ENCODE measurements around the gene ZMYND11. TPM values are rescaled to one million over a fixed set of nuclear protein-coding genes. Genes with fewer than 3 reads are reported as not detected.
"Not testable (repeated sequence)": the region's sequence is repeated elsewhere in the genome, so short reads cannot be mapped to it uniquely, and the experiment has no call there.

ZMYND11 gene
- total RNA-seq, 1 experiment from 2014 or later, result 36.9 TPM

GRCh38 chr10:287026-287709 is 151.9 kb downstream of the ZMYND11 start:
- in situ Hi-C loops (cut with HindIII; ENCODE audit: low pct_unique_long_range_greater_than_20kb, low sequenced_read_pairs), result no loop called here
- DNase-seq (ENCODE audit: low read depth, low spot score), result no peak

- in situ Hi-C loops (cut with HindIII; ENCODE audit: low pct_unique_long_range_greater_than_20kb, low sequenced_read_pairs), result no loop called here
- DNase-seq (ENCODE audit: low read depth, low spot score), result peak; percentile 28
These were observed 152.6 kb downstream of the ZMYND11 start for GRCh38 chr10:287814-288213.

DNA sequence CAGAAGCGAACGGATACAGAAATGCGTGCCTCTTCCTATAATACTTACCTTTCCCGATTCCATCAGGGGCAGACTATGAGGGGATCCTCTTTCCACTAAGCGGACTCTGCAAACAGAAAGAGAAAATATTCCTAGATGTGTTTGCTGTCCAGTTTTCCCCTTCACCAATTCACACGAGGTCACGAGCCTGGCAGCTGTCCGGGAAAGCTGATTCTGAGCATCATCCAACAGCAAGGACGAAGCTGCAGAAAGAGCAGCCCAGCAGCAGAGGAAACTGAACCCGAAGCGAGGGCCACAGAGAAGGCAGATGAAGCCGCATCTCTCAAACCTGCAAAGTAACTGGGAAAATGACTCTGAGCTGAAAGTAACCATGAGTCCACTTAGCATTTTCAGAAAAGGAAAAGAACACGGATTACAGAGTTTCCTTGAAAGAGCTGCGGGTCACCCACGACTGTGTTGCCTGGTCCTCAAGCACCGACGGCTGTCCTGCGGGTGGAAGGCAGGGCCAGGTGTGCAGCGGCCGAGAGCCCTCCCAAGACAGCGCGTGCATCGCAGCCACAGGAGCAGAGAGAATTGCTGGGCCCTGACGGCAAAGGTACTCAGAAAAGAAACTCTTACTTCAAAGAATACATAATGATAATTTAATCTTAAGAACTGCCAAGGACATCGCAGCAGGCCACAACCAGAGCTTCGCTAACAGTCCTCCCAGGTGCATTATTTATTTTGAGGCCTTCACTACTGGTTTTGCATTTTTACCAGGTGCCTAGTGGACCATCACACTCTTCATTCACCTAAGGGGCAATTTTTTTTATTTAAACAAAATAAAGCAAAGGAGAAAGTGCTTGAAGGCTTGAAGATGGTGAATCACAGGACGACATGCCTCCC is 153.3 kb downstream of the ZMYND11 start:
- in situ Hi-C loops (cut with HindIII; ENCODE audit: low pct_unique_long_range_greater_than_20kb, low sequenced_read_pairs), result no loop called here
- DNase-seq (ENCODE audit: low read depth, low spot score), result no peak

GRCh38 chr10:289581-289980 is 154.3 kb downstream of the ZMYND11 start:
- in situ Hi-C loops (cut with HindIII; ENCODE audit: low pct_unique_long_range_greater_than_20kb, low sequenced_read_pairs), result no loop called here
- no peak for DNase-seq (ENCODE audit: low read depth, low spot score)

DNA sequence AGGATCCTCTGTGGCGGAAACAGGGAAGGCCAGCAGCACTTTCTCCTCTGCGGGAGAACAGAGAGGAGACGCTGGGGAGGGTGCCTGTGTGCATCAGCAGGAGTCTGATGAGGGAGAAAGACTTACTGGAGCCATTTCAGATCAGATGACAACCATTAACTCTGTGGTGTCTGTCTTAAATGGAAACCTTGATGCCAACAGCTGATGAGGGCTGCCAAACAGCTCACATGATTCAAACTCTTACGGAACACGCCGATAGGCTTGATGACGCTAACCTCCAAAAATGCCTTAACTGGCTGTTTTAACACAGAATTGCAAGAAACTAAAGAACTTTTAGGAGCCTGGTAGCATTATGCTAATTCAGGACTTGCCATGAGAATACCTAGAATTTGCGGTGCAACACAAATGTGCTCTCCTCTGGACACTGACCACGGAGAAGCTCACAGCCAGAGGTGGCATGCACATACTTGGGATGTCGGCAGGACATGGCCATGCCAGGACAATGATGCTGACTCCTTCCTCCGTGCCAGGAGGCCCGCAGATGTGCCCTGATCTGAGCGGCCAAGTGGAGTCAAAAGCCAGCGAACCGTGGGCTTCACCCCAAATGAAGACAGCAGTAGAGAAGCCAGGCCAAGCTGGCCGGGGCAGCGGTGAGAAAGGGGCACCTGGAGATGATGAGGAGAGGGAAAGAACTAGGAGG is 154.9 kb downstream of the ZMYND11 start:
- no peak for DNase-seq (ENCODE audit: low read depth, low spot score)
- in situ Hi-C loops (cut with HindIII; ENCODE audit: low pct_unique_long_range_greater_than_20kb, low sequenced_read_pairs), result no loop called here

DNA sequence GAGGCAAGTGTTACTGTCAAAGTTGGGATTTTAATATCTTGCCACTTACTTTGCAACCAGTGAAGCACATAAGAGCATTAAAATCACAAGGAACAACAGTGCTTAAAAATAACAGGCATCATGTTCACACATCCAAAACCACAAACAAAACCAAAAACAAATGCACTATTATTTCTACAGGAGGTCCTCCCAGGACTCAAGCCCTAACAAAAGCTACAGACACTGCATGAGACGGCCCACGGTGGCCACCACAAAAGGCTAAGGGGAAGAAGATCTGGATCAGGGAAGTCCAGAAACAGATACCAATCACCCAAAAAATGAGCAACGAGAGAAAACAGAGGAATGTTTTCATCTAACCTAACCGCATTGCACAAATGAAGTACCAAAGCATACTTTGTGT is 158.4 kb downstream of the ZMYND11 start:
- in situ Hi-C loops (cut with HindIII; ENCODE audit: low pct_unique_long_range_greater_than_20kb, low sequenced_read_pairs), result no loop called here
- DNase-seq (ENCODE audit: low read depth, low spot score), result peak; percentile 37

DNA sequence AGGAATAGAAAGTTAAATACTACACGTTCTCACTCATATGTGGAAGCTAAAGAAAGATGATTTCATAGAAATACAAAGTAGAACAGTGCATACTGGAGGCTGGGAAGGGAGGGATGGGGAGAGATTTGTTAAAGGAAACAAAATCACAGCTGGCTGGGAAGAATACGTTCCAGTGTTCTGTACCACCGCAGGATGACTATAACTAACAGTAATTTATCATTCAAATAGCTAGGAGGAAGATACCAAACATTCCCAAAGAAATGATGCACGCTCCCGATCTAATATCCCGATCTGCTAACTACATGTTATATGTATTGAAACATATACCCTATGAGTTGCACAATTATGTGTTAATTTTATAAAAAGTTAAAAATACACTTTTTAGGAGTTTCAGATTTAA is 162.3 kb downstream of the ZMYND11 start:
- no peak for DNase-seq (ENCODE audit: low read depth, low spot score)
- in situ Hi-C loops (cut with HindIII; ENCODE audit: low pct_unique_long_range_greater_than_20kb, low sequenced_read_pairs), result no loop called here

GRCh38 chr10:298033-298432 is 162.8 kb downstream of the ZMYND11 start:
- in situ Hi-C loops (cut with HindIII; ENCODE audit: low pct_unique_long_range_greater_than_20kb, low sequenced_read_pairs), result no loop called here
- DNase-seq (ENCODE audit: low read depth, low spot score), result no peak

GRCh38 chr10:299512-299911 is 164.3 kb downstream of the ZMYND11 start:
- in situ Hi-C loops (cut with HindIII; ENCODE audit: low pct_unique_long_range_greater_than_20kb, low sequenced_read_pairs), result no loop called here
- no peak for DNase-seq (ENCODE audit: low read depth, low spot score)

DNA sequence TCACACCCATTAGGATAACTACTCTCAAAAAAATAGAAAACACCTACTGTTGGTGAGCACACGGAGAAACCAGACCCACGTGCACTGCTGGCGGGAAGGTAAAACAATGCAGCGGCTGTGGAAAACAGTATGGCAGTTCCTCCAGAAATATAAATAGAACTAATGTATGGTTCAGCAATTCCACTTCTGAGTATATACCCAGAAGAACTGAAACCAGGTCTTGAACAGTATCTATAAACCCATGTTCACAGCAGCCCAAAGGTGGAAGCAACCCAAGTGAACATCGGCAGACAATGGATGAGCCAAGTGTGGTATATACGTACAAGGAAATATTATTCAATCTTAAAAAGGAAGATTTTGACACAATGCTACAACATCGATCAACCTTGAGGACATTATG is 164.7 kb downstream of the ZMYND11 start:
- no peak for DNase-seq (ENCODE audit: low read depth, low spot score)
- in situ Hi-C loops (cut with HindIII; ENCODE audit: low pct_unique_long_range_greater_than_20kb, low sequenced_read_pairs), result no loop called here

- in situ Hi-C loops (cut with HindIII; ENCODE audit: low pct_unique_long_range_greater_than_20kb, low sequenced_read_pairs); DNase-seq (ENCODE audit: low read depth, low spot score): not testable (repeated sequence)
These were observed 165.3 kb downstream of the ZMYND11 start for GRCh38 chr10:300580-300979.

DNA sequence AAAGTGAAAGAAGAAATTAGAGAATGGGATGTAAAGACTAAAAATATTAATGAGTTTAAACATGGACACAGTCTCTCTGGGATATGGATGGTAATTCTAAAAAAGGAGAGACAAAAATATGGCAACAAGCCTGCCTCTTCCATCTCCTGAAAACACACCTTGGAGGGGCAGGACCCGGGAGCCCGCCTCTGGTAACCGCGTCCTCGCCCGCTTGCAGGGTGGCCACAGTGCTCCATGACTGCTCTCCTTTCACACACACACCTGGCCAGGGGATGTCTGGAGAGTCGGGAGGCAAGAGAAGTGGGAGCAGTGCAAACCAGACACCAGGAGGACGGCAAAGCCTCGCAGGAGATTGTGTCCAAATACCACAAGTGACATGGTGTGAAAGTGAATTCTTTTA is 166.3 kb downstream of the ZMYND11 start:
- in situ Hi-C loops (cut with HindIII; ENCODE audit: low pct_unique_long_range_greater_than_20kb, low sequenced_read_pairs), result no loop called here
- DNase-seq (ENCODE audit: low read depth, low spot score), result no peak

Small RNA genes lying within 50 kb of the gene (small RNA-seq; reads per million reads assigned to genes)
- gene RNA5SP297 (0 to 0.96 reads per million in 2 experiments), gene RNA5SP298 (0 to 14.2 reads per million in 2 experiments)

Other genes with a start within 250 kb of the ZMYND11 start
- not detected in 2 replicates for gene TUBB8, start 86.2 kb upstream of the ZMYND11 start, total RNA-seq (2014; rRNA removed; shearing (Covaris generic))

Measured in SK-MEL-5 (cell line).